ENCODE data around the gene GNG2.

- no peak for TF ChIP-seq CTCF (conservative IDR thresholded peaks at IDR 0.05; ENCODE audit: low read depth, low read length)
- no peak for TF ChIP-seq EZH2 (IDR thresholded peaks at IDR 0.05; ENCODE audit: borderline replicate concordance, low read depth, low read length, poor library complexity, severe bottlenecking)
Observed at GRCh38 chr14:51817326-51817725, 43.1 kb upstream of the GNG2 start.
